SK-N-SH treated with all-trans-retinoic acid at 6 μM for 48 hours (cell line): Measurements from ENCODE around the gene RAP1A.

Experiments
- ATAC-seq: fragments of 200-7000 bp; cut with Tn5 transposase; 3 replicates; pipeline ENCODE4 v1.9.1; 2020; ENCODE audit warnings: mild to moderate bottlenecking, moderate library complexity
- BACH2 ChIP-seq: fragments of 250-450 bp; sonication (Bioruptor Pico); IDR thresholded peaks from 2 replicates; pipeline ENCODE4 v1.9.0; 2021; ENCODE audit warnings: mild to moderate bottlenecking, borderline replicate concordance
- CREB5 ChIP-seq: fragments of 250-450 bp; sonication (Bioruptor Pico); IDR thresholded peaks from 2 replicates; pipeline ENCODE4 v1.5.1; 2020; ENCODE audit warnings: low read depth, mild to moderate bottlenecking, moderate library complexity
- CSDC2 ChIP-seq: fragments of 250-450 bp; sonication (Bioruptor Pico); IDR thresholded peaks from 2 replicates; pipeline ENCODE4 v1.5.0; 2020; ENCODE audit warnings: mild to moderate bottlenecking, moderate library complexity
- CSRNP3 ChIP-seq: fragments of 250-450 bp; sonication (Bioruptor Pico); IDR thresholded peaks from 2 replicates; pipeline ENCODE4 v1.5.1; 2021; ENCODE audit warnings: mild to moderate bottlenecking, moderate library complexity
- ESRRG ChIP-seq: fragments of 250-450 bp; sonication (Bioruptor Pico); IDR thresholded peaks from 2 replicates; pipeline ENCODE4 v1.6.1; 2021; ENCODE audit warnings: mild to moderate bottlenecking
- GLIS3 ChIP-seq: fragments of 250-450 bp; sonication (Bioruptor Pico); IDR thresholded peaks from 2 replicates; pipeline ENCODE4 v1.5.0; 2020; ENCODE audit warnings: mild to moderate bottlenecking, moderate library complexity
- ISL1 ChIP-seq: fragments of 250-450 bp; sonication (Bioruptor Pico); IDR thresholded peaks from 2 replicates; pipeline ENCODE4 v2.1.2; 2022; ENCODE audit warnings: mild to moderate bottlenecking, moderate library complexity
- OSR1 ChIP-seq: fragments of 250-450 bp; sonication (Bioruptor Pico); IDR thresholded peaks from 2 replicates; pipeline ENCODE4 v1.8.0; 2022; ENCODE audit warnings: moderate library complexity, mild to moderate bottlenecking, inconsistent platforms
- PATZ1 ChIP-seq: fragments of 250-450 bp; sonication (Bioruptor Pico); IDR thresholded peaks from 2 replicates; pipeline ENCODE4 v1.8.0; 2020; ENCODE audit warnings: mild to moderate bottlenecking, moderate library complexity, borderline replicate concordance
- PPARA ChIP-seq: fragments of 250-450 bp; sonication (Bioruptor Pico); IDR thresholded peaks from 2 replicates; pipeline ENCODE4 v1.5.0; 2020; ENCODE audit warnings: mild to moderate bottlenecking, borderline replicate concordance
- RARB ChIP-seq: fragments of 250-450 bp; sonication (Bioruptor Pico); IDR thresholded peaks from 2 replicates; pipeline ENCODE4 v1.8.0; 2021; ENCODE audit warnings: mild to moderate bottlenecking, moderate library complexity
- SNAI2 ChIP-seq: fragments of 250-450 bp; sonication (Bioruptor Pico); IDR thresholded peaks from 2 replicates; pipeline ENCODE4 v1.5.0; 2020; ENCODE audit warnings: mild to moderate bottlenecking, moderate library complexity
- TSHZ2 ChIP-seq: fragments of 250-450 bp; sonication (Bioruptor Pico); IDR thresholded peaks from 2 replicates; pipeline ENCODE4 v1.5.0; 2020; ENCODE audit warnings: mild to moderate bottlenecking, moderate library complexity
- ZFP3 ChIP-seq: fragments of 250-450 bp; sonication (Bioruptor Pico); IDR thresholded peaks from 2 replicates; pipeline ENCODE4 v1.5.0; 2020; ENCODE audit warnings: mild to moderate bottlenecking, moderate library complexity
- ZFP30 ChIP-seq: fragments of 450-650 bp; formaldehyde crosslinking; IDR thresholded peaks from 2 replicates; pipeline ENCODE4 v1.5.0; 2022; ENCODE audit warnings: mild to moderate bottlenecking, moderate library complexity
- ZNF565 ChIP-seq: fragments of 450-650 bp; formaldehyde crosslinking; conservative IDR thresholded peaks from 2 replicates; pipeline ENCODE4 v1.5.0; 2020; ENCODE audit warnings: low read depth, mild to moderate bottlenecking, moderate library complexity
- ZNF70 ChIP-seq: fragments of 450-650 bp; formaldehyde crosslinking; IDR thresholded peaks from 2 replicates; pipeline ENCODE4 v1.5.0; 2020; ENCODE audit warnings: mild to moderate bottlenecking, moderate library complexity
- ZNF8 ChIP-seq: fragments of 450-650 bp; formaldehyde crosslinking; IDR thresholded peaks from 2 replicates; pipeline ENCODE4 v1.5.0; 2020; ENCODE audit warnings: mild to moderate bottlenecking, moderate library complexity

Gene RAP1A

GRCh38 chr1:111620441-111620971, 917 bp downstream of the RAP1A start:
- TF ChIP-seq ESRRG (CRISPR knock-in tag) (no peak), RARB (no peak), ZFP3 (CRISPR knock-in tag) (0 out of 2 replicates have a peak, but pooled peaks have one; percentile 18)
- peak; percentile 50; the same call in 2 of the 3 replicates for ATAC-seq

- TF ChIP-seq RARB (no peak), CREB5 (CRISPR knock-in tag) (no peak), PPARA (CRISPR knock-in tag) (no peak), GLIS3 (CRISPR knock-in tag) (no peak), ZNF565 (CRISPR knock-in tag) (no peak), TSHZ2 (CRISPR knock-in tag) (no peak), PATZ1 (no peak), ZFP3 (CRISPR knock-in tag) (no peak), CSDC2 (CRISPR knock-in tag) (no peak), ISL1 (CRISPR knock-in tag) (no peak), ZNF70 (CRISPR knock-in tag) (no peak), SNAI2 (CRISPR knock-in tag) (no peak), ZNF8 (CRISPR knock-in tag) (no peak), CSRNP3 (CRISPR knock-in tag) (no peak), OSR1 (no peak), ZFP30 (no peak)
- no peak for ATAC-seq
These were observed 1.5 kb downstream of the RAP1A start for GRCh38 chr1:111621050-111621449.

- ATAC-seq, result no peak
- no peak for TF ChIP-seq CSDC2 (CRISPR knock-in tag)
- TF ChIP-seq OSR1, result no peak
- no peak for TF ChIP-seq CREB5 (CRISPR knock-in tag)
- TF ChIP-seq ZFP3 (CRISPR knock-in tag), result no peak
- TF ChIP-seq SNAI2 (CRISPR knock-in tag), result no peak
- no peak for TF ChIP-seq ZNF8 (CRISPR knock-in tag)
These were observed 2.6 kb downstream of the RAP1A start for GRCh38 chr1:111622166-111622565.

- ATAC-seq, result no peak
These were observed 4.8 kb downstream of the RAP1A start for GRCh38 chr1:111624382-111624781.

More at GRCh38 chr1:111624382-111624781, 4.8 kb downstream of the RAP1A start:
- no peak for TF ChIP-seq PATZ1
- no peak for TF ChIP-seq BACH2 (CRISPR knock-in tag)
- no peak for TF ChIP-seq ZNF8 (CRISPR knock-in tag)
- no peak for TF ChIP-seq CREB5 (CRISPR knock-in tag)
